ENCODE measurements around the gene FCRL1. TPM values are rescaled to one million over a fixed set of nuclear protein-coding genes. Genes with fewer than 3 reads are reported as not detected.

Gene FCRL1
- total and polyA plus RNA-seq, 2 of the 8 experiments (the other 6 are each of a cell fraction or from before 2014, with no cell fraction given): not detected

DNA sequence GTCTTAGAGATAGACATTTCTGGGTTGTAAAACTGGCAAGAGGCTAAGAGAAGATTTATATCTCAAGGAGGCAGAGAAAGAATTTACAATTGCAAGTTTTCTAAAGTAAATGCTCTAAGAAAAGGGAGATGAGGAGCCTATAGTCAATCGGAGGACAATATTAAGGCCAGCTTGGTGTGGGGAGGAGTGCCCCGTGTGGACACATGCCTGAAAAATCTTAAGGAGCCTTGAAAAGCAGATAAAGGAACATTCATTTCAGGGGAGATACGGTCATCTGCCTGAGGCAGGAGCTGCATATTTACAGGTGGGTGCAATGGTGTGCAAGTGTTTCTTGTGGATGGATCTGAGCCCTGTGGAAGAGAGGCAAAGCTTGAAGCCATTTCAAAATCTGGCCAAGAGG lies 68.6 kb downstream of the FCRL1 start:
- whole genome bisulfite sequencing, 2 experiments (ENCODE audit: extremely low coverage in 1 of 2, insufficient coverage in 1 of 2, insufficient read length in 1 of 2, insufficient replicate concordance in 2 of 2, low coverage in 1 of 2, low lambda C conversion rate in 2 of 2, missing lambda C conversion rate in 1 of 2): 78% methylated on average over 3 of the region's 3 CpGs; no CpG with 5 or more reads in 1 of the 2 experiments
- Histone ChIP-seq H3K14ac (ENCODE audit: insufficient read length) (no peak overlapping the region), H3K56ac (replicated peaks; ENCODE audit: insufficient read length, low read depth, low read length) (no peak overlapping the region), H3K18ac (ENCODE audit: extremely low read depth, low read length) (no peak overlapping the region), H2BK12ac (ENCODE audit: low read depth, low read length) (no peak overlapping the region), H2BK120ac (replicated peaks; ENCODE audit: low read depth, low read length) (no peak overlapping the region), H3K4me2 (ENCODE audit: insufficient read depth in 1 of 2, low read depth in 2 of 2, low read length in 2 of 2) (no peak overlapping the region), H4K20me1 (replicated peaks in 1 of 2; ENCODE audit: control insufficient read depth in 1 of 2, insufficient read depth in 2 of 2, low read length in 2 of 2) (no peaks in the 10 kb centered on the region), H3K9ac (replicated peaks in 1 of 4; ENCODE audit: extremely low read depth in 1 of 4, low read depth in 3 of 4, low read length in 3 of 4) (no peak overlapping the region), H3K4me1 (replicated peaks in 1 of 4; ENCODE audit: control insufficient read depth in 3 of 4, insufficient read depth in 4 of 4, low read length in 3 of 4) (peaks cover 0 to 5% (median 4%) of the 10 kb centered on the region in 4 experiments; a peak in 3 of 7 replicates), H3K36me3 (ENCODE audit: control insufficient read depth in 2 of 4, insufficient read depth in 4 of 4, low read length in 3 of 4) (no peaks in the 10 kb centered on the region), H3K4me3 (ENCODE audit: extremely low read depth in 1 of 4, insufficient read depth in 2 of 4, low read depth in 3 of 4, low read length in 4 of 4) (no peak overlapping the region), H3K23ac (ENCODE audit: insufficient read length) (no peak overlapping the region), H4K91ac (replicated peaks; ENCODE audit: insufficient read length, low read length) (no peak overlapping the region), H3K23me2 (ENCODE audit: low read depth, low read length) (no peaks in the 10 kb centered on the region), H2BK15ac (ENCODE audit: low read length) (no peak overlapping the region), H2AFZ (ENCODE audit: low read length) (no peak overlapping the region), H3K79me2 (ENCODE audit: control insufficient read depth in 1 of 2, insufficient read depth in 2 of 2, low read length in 2 of 2) (no peaks in the 10 kb centered on the region), H3K27me3 (replicated peaks in 1 of 4; ENCODE audit: control insufficient read depth in 3 of 4, extremely low read depth in 1 of 4, insufficient read depth in 3 of 4, low read length in 3 of 4) (no peaks in the 10 kb centered on the region), H3K9me3 (ENCODE audit: insufficient read depth in 2 of 2, low read depth in 1 of 2, low read length in 1 of 2) (no peaks in the 10 kb centered on the region), H2BK5ac (ENCODE audit: low read depth, low read length) (no peak overlapping the region), H4K5ac (ENCODE audit: insufficient read length, low read depth, low read length) (no peak overlapping the region), H3K27ac (ENCODE audit: low read depth, low read length) (no peak overlapping the region), H2BK20ac (ENCODE audit: low read length) (no peak overlapping the region), H3K79me1 (ENCODE audit: low read depth, low read length) (no peaks in the 10 kb centered on the region), H2AK5ac (ENCODE audit: low read depth, low read length) (no peak overlapping the region), H4K8ac (ENCODE audit: extremely low read depth, insufficient read depth, low read length) (no peak overlapping the region), H3K4ac (replicated peaks; ENCODE audit: insufficient read length, low read depth, low read length) (no peak overlapping the region)
- DNase-seq (ENCODE audit: low read depth in 1 of 2, low spot score in 2 of 2) (no peak), FAIRE-seq (no peak)
- POLR2A ChIA-PET (ENCODE audit: partially characterized antibody): no interaction called here
- CTCF ChIA-PET (ENCODE audit: partially characterized antibody): interaction anchor here (0.6 to 5.8 kb wide), 7 partner anchors 9 to 127 kb away, joined by 3 to 29 read pairs (median 5); partner anchors contain the start of gene FCRL2
- TF ChIP-seq, protein P1, sequence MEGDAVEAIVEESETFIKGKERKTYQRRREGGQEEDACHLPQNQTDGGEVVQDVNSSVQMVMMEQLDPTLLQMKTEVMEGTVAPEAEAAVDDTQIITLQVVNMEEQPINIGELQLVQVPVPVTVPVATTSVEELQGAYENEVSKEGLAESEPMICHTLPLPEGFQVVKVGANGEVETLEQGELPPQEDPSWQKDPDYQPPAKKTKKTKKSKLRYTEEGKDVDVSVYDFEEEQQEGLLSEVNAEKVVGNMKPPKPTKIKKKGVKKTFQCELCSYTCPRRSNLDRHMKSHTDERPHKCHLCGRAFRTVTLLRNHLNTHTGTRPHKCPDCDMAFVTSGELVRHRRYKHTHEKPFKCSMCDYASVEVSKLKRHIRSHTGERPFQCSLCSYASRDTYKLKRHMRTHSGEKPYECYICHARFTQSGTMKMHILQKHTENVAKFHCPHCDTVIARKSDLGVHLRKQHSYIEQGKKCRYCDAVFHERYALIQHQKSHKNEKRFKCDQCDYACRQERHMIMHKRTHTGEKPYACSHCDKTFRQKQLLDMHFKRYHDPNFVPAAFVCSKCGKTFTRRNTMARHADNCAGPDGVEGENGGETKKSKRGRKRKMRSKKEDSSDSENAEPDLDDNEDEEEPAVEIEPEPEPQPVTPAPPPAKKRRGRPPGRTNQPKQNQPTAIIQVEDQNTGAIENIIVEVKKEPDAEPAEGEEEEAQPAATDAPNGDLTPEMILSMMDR (IDR thresholded peaks at IDR 0.05; ENCODE audit: control extremely low read depth in 1 of 3, insufficient read depth in 1 of 3, low read depth in 1 of 3, low read length in 3 of 3): peak in 1 of 3 experiments; percentile 30; a peak in 1 of 4 replicates
- TF ChIP-seq, protein P2, sequence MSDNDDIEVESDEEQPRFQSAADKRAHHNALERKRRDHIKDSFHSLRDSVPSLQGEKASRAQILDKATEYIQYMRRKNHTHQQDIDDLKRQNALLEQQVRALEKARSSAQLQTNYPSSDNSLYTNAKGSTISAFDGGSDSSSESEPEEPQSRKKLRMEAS (IDR thresholded peaks at IDR 0.05): no peak
- peak; percentile 26 to 31 for TF ChIP-seq RAD21 (IDR thresholded peaks at IDR 0.05 in 1 of 2, conservative IDR thresholded peaks at IDR 0.05 in 1 of 2; ENCODE audit: low read depth in 2 of 2, low read length in 2 of 2)

Data from H1 (cell line).